ENCODE measurements around the gene RAB18.
"Not testable (repeated sequence)": the region's sequence is repeated elsewhere in the genome, so short reads cannot be mapped to it uniquely, and the experiment has no call there.

Gene RAB18

GRCh38 chr10:27558612-27559020, 54.5 kb downstream of the RAB18 start:
- no peak for DNase-seq

- DNase-seq, result no peak
Measured at GRCh38 chr10:27561334-27561733, 57.2 kb downstream of the RAB18 start.

- DNase-seq, result no peak
Measured at GRCh38 chr10:27564398-27564797, 60.3 kb downstream of the RAB18 start.

GRCh38 chr10:27564880-27565279, 60.8 kb downstream of the RAB18 start:
- no peak for DNase-seq

- no peak for DNase-seq
Measured at GRCh38 chr10:27568196-27569175, 64.4 kb downstream of the RAB18 start.

GRCh38 chr10:27569946-27570345, 65.8 kb downstream of the RAB18 start:
- no peak for DNase-seq

GRCh38 chr10:27577038-27577437, 72.9 kb downstream of the RAB18 start:
- not testable (repeated sequence) for DNase-seq

- DNase-seq, result no peak
Measured at GRCh38 chr10:27578316-27578715, 74.2 kb downstream of the RAB18 start.

GRCh38 chr10:27581225-27581624, 77.1 kb downstream of the RAB18 start:
- no peak for DNase-seq

- DNase-seq, result no peak
Measured at GRCh38 chr10:27584302-27584701, 80.2 kb downstream of the RAB18 start.
